ENCODE data around the gene CLIC5.
A peak's percentile ranks its signal among the peaks of the same experiment; 100 is the strongest.

The CLIC5 gene

GRCh38 chr6:45990162-45990561 lies 25.5 kb downstream of the CLIC5 start:
- DNase-seq: no peak

- DNase-seq: no peak
Measured at GRCh38 chr6:45988635-45989034, 27.0 kb downstream of the CLIC5 start.

- no peak for DNase-seq
Measured at GRCh38 chr6:45987856-45988255, 27.8 kb downstream of the CLIC5 start.

GRCh38 chr6:45986746-45987274 lies 28.9 kb downstream of the CLIC5 start:
- DNase-seq: no peak

GRCh38 chr6:45984788-45985425 lies 30.8 kb downstream of the CLIC5 start:
- DNase-seq: no peak

GRCh38 chr6:45984347-45984746 lies 31.3 kb downstream of the CLIC5 start:
- DNase-seq: no peak

- no peak for DNase-seq
Measured at GRCh38 chr6:45983062-45983461, 32.6 kb downstream of the CLIC5 start.

GRCh38 chr6:45982280-45983036 lies 33.2 kb downstream of the CLIC5 start:
- no peak for DNase-seq

GRCh38 chr6:45981046-45981445 lies 34.6 kb downstream of the CLIC5 start:
- DNase-seq: no peak

GRCh38 chr6:45979311-45979710 lies 36.3 kb downstream of the CLIC5 start:
- DNase-seq: no peak

GRCh38 chr6:45974596-45974995 lies 41.1 kb downstream of the CLIC5 start:
- DNase-seq: no peak

GRCh38 chr6:45972795-45973503 lies 42.7 kb downstream of the CLIC5 start:
- no peak for DNase-seq

GRCh38 chr6:45971287-45971686 lies 44.4 kb downstream of the CLIC5 start:
- DNase-seq: no peak

GRCh38 chr6:45970326-45970725 lies 45.3 kb downstream of the CLIC5 start:
- no peak for DNase-seq

- DNase-seq: no peak
Measured at GRCh38 chr6:45969883-45970282, 45.8 kb downstream of the CLIC5 start.

- no peak for DNase-seq
Measured at GRCh38 chr6:45969026-45969425, 46.6 kb downstream of the CLIC5 start.

GRCh38 chr6:45967363-45967762 lies 48.3 kb downstream of the CLIC5 start:
- no peak for DNase-seq

GRCh38 chr6:45966797-45967196 lies 48.9 kb downstream of the CLIC5 start:
- DNase-seq: no peak

GRCh38 chr6:45966340-45966739 lies 49.3 kb downstream of the CLIC5 start:
- DNase-seq: no peak

GRCh38 chr6:45965792-45966191 lies 49.9 kb downstream of the CLIC5 start:
- peak; percentile 88 for DNase-seq

- DNase-seq: peak; percentile 32
Measured at GRCh38 chr6:45965007-45965406, 50.7 kb downstream of the CLIC5 start.

GRCh38 chr6:45964300-45964699 lies 51.4 kb downstream of the CLIC5 start:
- no peak for DNase-seq

- no peak for DNase-seq
Measured at GRCh38 chr6:45963896-45964295, 51.8 kb downstream of the CLIC5 start.

- peak; percentile 17 for DNase-seq
Measured at GRCh38 chr6:45961125-45961524, 54.5 kb downstream of the CLIC5 start.
